K562 (cell line): Measurements from ENCODE around the gene IGF1R. TPM values are rescaled to one million over a fixed set of nuclear protein-coding genes. Genes with fewer than 3 reads are reported as not detected.

Experiments used
- ATAC-seq: fragments of 200-7000 bp; cut with Tn5 transposase; 3 replicates; pipeline ENCODE4 v1.9.1; 2020; ENCODE audit warnings: moderate library complexity
- BruUV-seq: library from RNA; stranded (reverse); fragments of 400-500 nt; replicated peaks from 2 replicates; lab custom pipeline; 2021; lab: Mats Ljungman, UMichigan
- CTCF ChIA-PET: fragments of 300-600 bp; formaldehyde crosslinking; extraction: SDS; loops from one replicate; lab custom pipeline; 2021; ENCODE audit warnings: low intra/inter-chr PET ratio; lab: Yijun Ruan, JAX
- POLR2A ChIA-PET: fragments of 300-600, 350-650 bp; sonication (Branson Sonifier 250); formaldehyde crosslinking; extraction: SDS; loops from one replicate; lab custom pipeline; 2021; ENCODE audit warnings: antibody characterized with exemption, inconsistent platforms; lab: Yijun Ruan, JAX
- DNase-seq, 4 experiments: peaks; one replicate each; pipeline versions ENCODE4 v3.0.0 to v3.0.0-alpha.2; 2011 to 2018; ENCODE audit warnings: low spot score in 3 of 4, mixed read lengths in 3 of 4; ENCODE audit errors: extremely low read depth in 1 of 4
- FAIRE-seq: peaks from 2 replicates; lab custom pipeline; 2011; peaks lifted over from hg19 to GRCh38; lab: Jason Lieb, UNC
- H2AFZ ChIP-seq: 2 replicates; pipeline ENCODE4 v1.6.0; 2011; ENCODE audit warnings: low read depth, low read length, control low read depth, inconsistent platforms
- H3K27ac ChIP-seq: fragments of 200-600 bp; 3 replicates; pipeline ENCODE4 v1.8.0; 2011; ENCODE audit warnings: low read depth, mild to moderate bottlenecking, control low read depth, inconsistent platforms, low read length, moderate library complexity, mixed read lengths; ENCODE audit errors: extremely low read depth
- H3K27me3 ChIP-seq, 2 experiments: fragments of 300-600 bp in 1 of 2; 2 replicates in 1 of 2; 3 replicates in 1 of 2; pipeline versions ENCODE4 v1.6.0 to v1.8.0; 2011; ENCODE audit warnings: inconsistent platforms in 2 of 2, low read length in 2 of 2, mild to moderate bottlenecking in 1 of 2, mixed read lengths in 1 of 2, moderate library complexity in 1 of 2; ENCODE audit not compliant: control insufficient read depth in 2 of 2, insufficient read depth in 2 of 2
- H3K36me3 ChIP-seq: fragments of 300-600 bp; 3 replicates; pipeline ENCODE4 v1.8.0; 2011; ENCODE audit warnings: mild to moderate bottlenecking, low read length, inconsistent platforms; ENCODE audit not compliant: control insufficient read depth, insufficient read depth
- H3K4me1 ChIP-seq, 2 experiments: fragments of 200-600 bp in 1 of 2; replicated peaks in 1 of 2; 2 replicates in 1 of 2; 3 replicates in 1 of 2; pipeline versions ENCODE4 v1.5.1 to v1.8.0; 2011; ENCODE audit warnings: inconsistent platforms in 2 of 2, low read length in 2 of 2, mild to moderate bottlenecking in 1 of 2, mixed read lengths in 1 of 2, moderate library complexity in 1 of 2; ENCODE audit not compliant: control insufficient read depth in 2 of 2, insufficient read depth in 2 of 2
- H3K4me2 ChIP-seq: 2 replicates; pipeline ENCODE4 v1.6.1; 2011; ENCODE audit warnings: low read length, control low read depth, inconsistent platforms, mixed read lengths; ENCODE audit not compliant: insufficient read depth
- H3K4me3 ChIP-seq: fragments of 200-600 bp; sonication (generic), shearing (Covaris generic); 2 replicates; pipeline ENCODE4 v1.5.1; 2016; ENCODE audit warnings: control low read depth, inconsistent platforms
- H3K79me2 ChIP-seq: fragments of 200-600 bp; 3 replicates; pipeline ENCODE4 v1.8.0; 2011; ENCODE audit warnings: low read length, inconsistent platforms; ENCODE audit not compliant: control insufficient read depth, insufficient read depth
- H3K9ac ChIP-seq, 2 experiments: 2 replicates each; pipeline versions ENCODE4 v1.6.0 to v1.6.1; 2011; ENCODE audit warnings: low read depth in 2 of 2, low read length in 2 of 2, control low read depth in 1 of 2, inconsistent platforms in 1 of 2, mild to moderate bottlenecking in 1 of 2, mixed read lengths in 1 of 2; ENCODE audit not compliant: insufficient read depth in 1 of 2
- H3K9me1 ChIP-seq: one replicate; pipeline ENCODE4 v1.6.0; 2011; ENCODE audit warnings: inconsistent platforms, mild to moderate bottlenecking, low read length, moderate library complexity; ENCODE audit not compliant: control insufficient read depth, insufficient read depth
- H3K9me3 ChIP-seq: replicated peaks from 2 replicates; pipeline ENCODE4 v1.5.1; 2011; ENCODE audit warnings: low read depth, low read length, inconsistent platforms; ENCODE audit not compliant: control insufficient read depth, insufficient read depth
- H4K20me1 ChIP-seq: replicated peaks from 2 replicates; pipeline ENCODE4 v1.6.1; 2011; ENCODE audit warnings: low read length, inconsistent platforms, mixed read lengths; ENCODE audit not compliant: control insufficient read depth, insufficient read depth
- ATF1 ChIP-seq, 2 experiments: fragments of 450-650 bp in 1 of 2; IDR thresholded peaks; 2 replicates each; pipeline ENCODE4 v1.6.1; 2016; ENCODE audit warnings: missing compliant biosample characterization in 1 of 2, missing genetic modification characterization in 1 of 2
- CXXC5 ChIP-seq: fragments of 250-450 bp; sonication (Bioruptor Pico); IDR thresholded peaks from 2 replicates; pipeline ENCODE4 v1.8.0; 2022; ENCODE audit warnings: inconsistent platforms, mild to moderate bottlenecking, moderate library complexity
- ID3 ChIP-seq, 2 experiments: fragments of 250-450 bp in 1 of 2; fragments of 450-650 bp in 1 of 2; sonication (Bioruptor Pico) in 1 of 2; IDR thresholded peaks; 2 replicates each; pipeline versions ENCODE4 v1.6.1 to v1.8.0; 2016 to 2021; ENCODE audit warnings: mild to moderate bottlenecking in 2 of 2, moderate library complexity in 2 of 2, missing compliant biosample characterization in 1 of 2, missing genetic modification characterization in 1 of 2
- NRF1 ChIP-seq, 2 experiments: fragments of 450-650 bp; IDR thresholded peaks in 1 of 2; conservative IDR thresholded peaks in 1 of 2; 2 replicates each; pipeline ENCODE4 v1.6.1; 2014; ENCODE audit warnings: mild to moderate bottlenecking in 2 of 2
- POLR2AphosphoS2 ChIP-seq: IDR thresholded peaks from 2 replicates; pipeline ENCODE4 v1.6.1; 2012; ENCODE audit warnings: low read length, improper control_type of control experiment
- RAD21 ChIP-seq, 2 experiments: fragments of 250-450 bp in 1 of 2; fragments of 450-650 bp in 1 of 2; sonication (Bioruptor Pico) in 1 of 2; formaldehyde crosslinking in 1 of 2; IDR thresholded peaks in 1 of 2; conservative IDR thresholded peaks in 1 of 2; 2 replicates each; pipeline versions ENCODE4 v1.4.0 to v1.8.0; 2020 to 2022; ENCODE audit warnings: mild to moderate bottlenecking in 2 of 2, moderate library complexity in 1 of 2
- ZBTB49 ChIP-seq: sonication (generic); formaldehyde crosslinking; IDR thresholded peaks from 2 replicates; pipeline ENCODE4 v1.8.0; 2022; ENCODE audit warnings: missing genetic modification reagents, mild to moderate bottlenecking, borderline replicate concordance
- ZC3H4 ChIP-seq: sonication (generic); formaldehyde crosslinking; IDR thresholded peaks from 2 replicates; pipeline ENCODE4 v1.9.0; 2021; ENCODE audit warnings: missing genetic modification reagents, borderline replicate concordance
- ZNF785 ChIP-seq: fragments of 250-450 bp; sonication (Bioruptor Pico); IDR thresholded peaks from 2 replicates; pipeline ENCODE4 v1.4.0; 2020; ENCODE audit warnings: mild to moderate bottlenecking
- WGBS: fragments of 100-300 bp; shearing (Covaris generic); methylation state at CpG from one replicate; pipeline ENCODE4 v1.1.6; 2016; ENCODE audit warnings: low coverage, mixed read lengths; ENCODE audit not compliant: insufficient coverage; ENCODE audit errors: missing lambda C conversion rate; 5-methylcytosine and 5-hydroxymethylcytosine counted together
- in situ Hi-C: fragments of 300-500 bp; cut with MboI; formaldehyde crosslinking; loops from 4 replicates; pipeline ENCODE4 v1.15.0; 2018; ENCODE audit warnings: inconsistent platforms, mixed read lengths
- intact Hi-C: fragments of 100-400 bp; cut with micrococcal nuclease; formaldehyde crosslinking; loops from 2 replicates; pipeline ENCODE4 v1.14.2; 2022
- polyA plus RNA-seq, 8 experiments: library from polyadenylated mRNA; depleted of rRNA in 4 of 8; stranded (reverse) in 5 of 8; unstranded in 3 of 8; fragments of >200 nt; fragmentation: Nextera tagmentation in 2 of 8; fragmentation: Illumina TruSeq in 1 of 8; extraction: Ambion mirVana in 2 of 8; extraction: Trizol in 1 of 8; gene quantifications; 2 replicates each; pipeline versions ENCODE4 v1.2.1 to v1.2.3, GENCODE V29; 2011 to 2014; ENCODE audit warnings: inconsistent platforms in 1 of 8, missing spikeins in 1 of 8
- total RNA-seq, 7 experiments: library from RNA; depleted of rRNA in 6 of 7; stranded (reverse); fragments of >200 nt in 6 of 7; fragmentation: Illumina TruSeq in 2 of 7; extraction: Trizol in 2 of 7; gene quantifications; 2 replicates each; pipeline versions ENCODE4 v1.2.1 to v1.2.3, GENCODE V29; 2011 to 2021; ENCODE audit warnings: low replicate concordance in 1 of 7

The IGF1R gene
- total and polyA plus RNA-seq, 9 of the 15 experiments (the other 6 are each of a cell fraction or from before 2014, with no cell fraction given), result 0.35 to 8.0 (median 1.6) TPM

DNA sequence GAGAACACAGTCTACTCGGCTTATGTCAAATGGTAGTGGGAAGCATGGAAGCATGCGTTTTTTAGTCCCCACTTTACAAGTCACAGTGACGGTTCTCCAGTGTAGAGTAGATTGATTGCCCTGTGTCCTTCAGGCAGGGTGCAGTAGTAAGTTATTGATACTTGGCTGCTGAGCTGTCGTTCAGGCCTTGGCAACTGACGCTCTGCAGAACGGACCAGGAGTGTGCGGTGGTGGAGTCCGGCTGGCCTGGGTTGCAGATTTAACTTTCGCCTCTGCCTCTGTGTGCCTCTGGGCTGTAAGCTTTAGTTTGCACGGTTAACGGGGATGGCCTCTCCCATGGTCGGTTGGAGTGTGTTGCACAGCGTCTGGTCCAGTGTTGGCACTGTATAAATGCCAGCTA lies 58.6 kb downstream of the IGF1R start (continued):
- no peak for TF ChIP-seq POLR2AphosphoS2
- no peak for TF ChIP-seq ZC3H4
- no peak for TF ChIP-seq ZBTB49 (CRISPR knock-in tag)
- TF ChIP-seq, all 486 proteins: peak for 0

- H2AFZ ChIP-seq, result no peak overlapping the region
- intact Hi-C loops, result no loop called here
- POLR2A ChIA-PET, result interaction anchor here (0.7 kb wide), 1 partner anchor 61 kb away, joined by 3 read pairs; no protein-coding TSS in a partner anchor
- ATAC-seq (no peak), DNase-seq (no peak), FAIRE-seq (no peak)
- H3K79me2 ChIP-seq, result no peaks in the 10 kb centered on the region
- H3K27ac ChIP-seq, result no peak overlapping the region
- H3K36me3 ChIP-seq, result no peaks in the 10 kb centered on the region
- H3K9me1 ChIP-seq, result no peaks in the 10 kb centered on the region
- no peaks in the 10 kb centered on the region for H3K4me1 ChIP-seq
- BruUV-seq, result no TSS peak
- peaks cover 29% of the 10 kb centered on the region for H4K20me1 ChIP-seq
- no peak overlapping the region for H3K4me3 ChIP-seq
- no peak overlapping the region for H3K4me2 ChIP-seq
- no peaks in the 10 kb centered on the region for H3K9me3 ChIP-seq
- peaks cover 4 to 38% of the 10 kb centered on the region in 2 experiments; a peak in 3 of 5 replicates for H3K27me3 ChIP-seq
- WGBS, result 8% methylated on average over 10 of the region's 10 CpGs
- CTCF ChIA-PET, result no interaction called here
- in situ Hi-C loops, result no loop called here
- no peak overlapping the region for H3K9ac ChIP-seq
- TF ChIP-seq RAD21 (CRISPR knock-in tag; conservative IDR thresholded peaks at IDR 0.05 in 1 of 2, IDR thresholded peaks at IDR 0.05 in 1 of 2) (no peak), ATF1 (CRISPR knock-in tag; IDR thresholded peaks at IDR 0.05) (no peak), ATF1 (tag; IDR thresholded peaks at IDR 0.05) (no peak), ZNF785 (no peak), CXXC5 (CRISPR knock-in tag) (no peak), ID3 (CRISPR knock-in tag; IDR thresholded peaks at IDR 0.05) (no peak), ID3 (tag; IDR thresholded peaks at IDR 0.05) (no peak), NRF1 (conservative IDR thresholded peaks at IDR 0.05 in 1 of 2, IDR thresholded peaks at IDR 0.05 in 1 of 2) (no peak)
Observed at GRCh38 chr15:98708037-98708590, 59.8 kb downstream of the IGF1R start.
